AG04450 (cell line): ENCODE data around the gene LMTK2. TPM values are rescaled to one million over a fixed set of nuclear protein-coding genes. Genes with fewer than 3 reads are reported as not detected.

ENCODE experiments used
- CTCF ChIA-PET: fragments of 300-600, 350-600 bp; formaldehyde crosslinking; extraction: SDS; loops from one replicate; lab custom pipeline; 2022; ENCODE audit warnings: antibody characterized with exemption, inconsistent platforms; lab: Charles Lee
- POLR2A ChIA-PET: fragments of 350-600 bp; formaldehyde crosslinking; extraction: SDS; loops from one replicate; lab custom pipeline; 2021; ENCODE audit warnings: antibody characterized with exemption, inconsistent platforms; lab: Yijun Ruan, JAX
- DNase-seq: peaks from one replicate; pipeline ENCODE4 v3.0.0-alpha.2; 2011; ENCODE audit warnings: low read depth, low spot score
- H3K27ac ChIP-seq: one replicate; pipeline ENCODE4 v1.5.1; 2012; ENCODE audit warnings: low read depth, low read length, control low read depth
- H3K27me3 ChIP-seq: one replicate; pipeline ENCODE4 v1.6.0; 2012; ENCODE audit warnings: low read length; ENCODE audit not compliant: control insufficient read depth, insufficient read depth
- H3K4me3 ChIP-seq: 2 replicates; pipeline ENCODE4 v1.5.1; 2011; ENCODE audit warnings: mild to moderate bottlenecking, low read depth, low read length, control low read depth
- H3K9me3 ChIP-seq: 2 replicates; pipeline ENCODE4 v1.5.1; 2012; ENCODE audit warnings: low read length; ENCODE audit not compliant: control insufficient read depth, insufficient read depth
- CTCF ChIP-seq: IDR thresholded peaks from 2 replicates; pipeline ENCODE4 v1.5.1; 2011; ENCODE audit warnings: low read depth, low read length, control low read depth, inconsistent platforms
- polyA plus RNA-seq: library from polyadenylated mRNA; depleted of rRNA; stranded (reverse); fragments of >200 nt; gene quantifications from 2 replicates; pipeline ENCODE4 v1.2.3, GENCODE V29; 2011

The LMTK2 gene
- polyA plus RNA-seq, 1 experiment, result 3.7 TPM

- no peaks in the 10 kb centered on the region for H3K27me3 ChIP-seq
- no peak overlapping the region for H3K27ac ChIP-seq
- POLR2A ChIA-PET, result no interaction called here
- DNase-seq, result no peak
- no peaks in the 10 kb centered on the region; the same call in 1 of the 2 replicates for H3K9me3 ChIP-seq
- TF ChIP-seq CTCF, result no peak
- no peak overlapping the region for H3K4me3 ChIP-seq
- CTCF ChIA-PET, result no interaction called here
Measured at GRCh38 chr7:98221611-98222532, 115.2 kb downstream of the LMTK2 start.

- CTCF ChIA-PET, result no interaction called here
- H3K27ac ChIP-seq, result no peak overlapping the region
- POLR2A ChIA-PET, result no interaction called here
- no peak overlapping the region for H3K4me3 ChIP-seq
- no peaks in the 10 kb centered on the region for H3K27me3 ChIP-seq
- no peaks in the 10 kb centered on the region; the same call in 1 of the 2 replicates for H3K9me3 ChIP-seq
- DNase-seq, result no peak
- TF ChIP-seq CTCF, result no peak
Measured at GRCh38 chr7:98222533-98223195, 116.0 kb downstream of the LMTK2 start.

- Histone ChIP-seq H3K9me3 (no peaks in the 10 kb centered on the region; the same call in 1 of the 2 replicates), H3K27ac (no peak overlapping the region), H3K4me3 (no peak overlapping the region), H3K27me3 (no peaks in the 10 kb centered on the region)
- ChIA-PET POLR2A (no interaction called here), CTCF (no interaction called here)
- DNase-seq, result no peak
- no peak for TF ChIP-seq CTCF
Measured at GRCh38 chr7:98223351-98223897, 116.8 kb downstream of the LMTK2 start.

- ChIA-PET CTCF (no interaction called here), POLR2A (no interaction called here)
- H3K9me3 ChIP-seq, result no peaks in the 10 kb centered on the region; the same call in 1 of the 2 replicates
- H3K4me3 ChIP-seq, result no peak overlapping the region
- TF ChIP-seq CTCF, result no peak
- H3K27ac ChIP-seq, result no peak overlapping the region
- DNase-seq, result no peak
- no peaks in the 10 kb centered on the region for H3K27me3 ChIP-seq
Measured at GRCh38 chr7:98223898-98224700, 117.4 kb downstream of the LMTK2 start.
